Astrocyte of the cerebellum (primary cell): ENCODE measurements around the gene NEK9.

Source experiments
- DNase-seq: peaks from one replicate; pipeline ENCODE4 v3.0.0-alpha.2; 2011; ENCODE audit warnings: low read depth
- H3K4me3 ChIP-seq: 2 replicates; pipeline ENCODE4 v1.5.1; 2011; ENCODE audit warnings: mild to moderate bottlenecking, low read depth, low read length, moderate library complexity
- in situ Hi-C: cut with HindIII; loops from 2 replicates; pipeline ENCODE4 v1.10.0; 2017; ENCODE audit warnings: low sequenced_read_pairs
- TF ChIP-seq, protein P1 (sequence below): IDR thresholded peaks from 2 replicates; pipeline ENCODE4 v1.5.1; 2012; ENCODE audit warnings: low read length, low read depth, moderate library complexity, mild to moderate bottlenecking; ENCODE audit errors: missing control alignments

The NEK9 gene

DNA sequence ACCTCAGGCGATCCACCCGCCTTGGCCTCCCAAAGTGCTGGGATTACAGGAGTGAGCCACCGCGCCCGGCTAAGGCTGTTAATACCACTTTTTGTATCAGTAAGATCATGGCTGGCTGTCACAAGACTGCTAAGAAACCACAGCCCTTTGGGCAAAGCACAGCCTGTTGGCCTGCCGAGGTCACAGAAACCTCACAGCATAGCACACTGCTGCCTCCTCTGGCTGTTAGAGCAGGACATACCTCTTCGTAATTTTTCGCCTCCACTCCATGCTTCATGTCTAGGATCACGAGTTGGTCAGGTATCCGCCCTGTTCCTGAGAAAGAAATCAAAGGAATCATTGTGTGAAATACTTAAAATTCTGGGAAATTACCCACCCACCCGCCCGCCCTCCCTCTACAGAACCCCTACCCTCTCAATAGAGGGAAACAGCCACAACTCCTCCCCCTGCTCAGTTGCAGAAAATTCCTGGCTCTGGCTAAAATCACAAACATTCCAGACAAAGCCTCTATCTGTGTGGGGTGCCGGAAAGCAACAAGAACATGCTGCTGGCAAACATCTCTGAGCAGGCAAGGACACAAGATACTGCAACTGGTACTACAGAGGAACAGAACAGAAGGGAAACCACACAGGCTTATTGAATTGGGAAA is 20.7 kb upstream of the NEK9 start:
- TF ChIP-seq, protein P1, sequence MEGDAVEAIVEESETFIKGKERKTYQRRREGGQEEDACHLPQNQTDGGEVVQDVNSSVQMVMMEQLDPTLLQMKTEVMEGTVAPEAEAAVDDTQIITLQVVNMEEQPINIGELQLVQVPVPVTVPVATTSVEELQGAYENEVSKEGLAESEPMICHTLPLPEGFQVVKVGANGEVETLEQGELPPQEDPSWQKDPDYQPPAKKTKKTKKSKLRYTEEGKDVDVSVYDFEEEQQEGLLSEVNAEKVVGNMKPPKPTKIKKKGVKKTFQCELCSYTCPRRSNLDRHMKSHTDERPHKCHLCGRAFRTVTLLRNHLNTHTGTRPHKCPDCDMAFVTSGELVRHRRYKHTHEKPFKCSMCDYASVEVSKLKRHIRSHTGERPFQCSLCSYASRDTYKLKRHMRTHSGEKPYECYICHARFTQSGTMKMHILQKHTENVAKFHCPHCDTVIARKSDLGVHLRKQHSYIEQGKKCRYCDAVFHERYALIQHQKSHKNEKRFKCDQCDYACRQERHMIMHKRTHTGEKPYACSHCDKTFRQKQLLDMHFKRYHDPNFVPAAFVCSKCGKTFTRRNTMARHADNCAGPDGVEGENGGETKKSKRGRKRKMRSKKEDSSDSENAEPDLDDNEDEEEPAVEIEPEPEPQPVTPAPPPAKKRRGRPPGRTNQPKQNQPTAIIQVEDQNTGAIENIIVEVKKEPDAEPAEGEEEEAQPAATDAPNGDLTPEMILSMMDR: peak; percentile 71
- peak; percentile 97 for DNase-seq
- H3K4me3 ChIP-seq: no peak overlapping the region
- in situ Hi-C loops: loop anchor here (25.0 kb wide), 1 partner anchor 340 kb away; no protein-coding TSS in a partner anchor

DNA sequence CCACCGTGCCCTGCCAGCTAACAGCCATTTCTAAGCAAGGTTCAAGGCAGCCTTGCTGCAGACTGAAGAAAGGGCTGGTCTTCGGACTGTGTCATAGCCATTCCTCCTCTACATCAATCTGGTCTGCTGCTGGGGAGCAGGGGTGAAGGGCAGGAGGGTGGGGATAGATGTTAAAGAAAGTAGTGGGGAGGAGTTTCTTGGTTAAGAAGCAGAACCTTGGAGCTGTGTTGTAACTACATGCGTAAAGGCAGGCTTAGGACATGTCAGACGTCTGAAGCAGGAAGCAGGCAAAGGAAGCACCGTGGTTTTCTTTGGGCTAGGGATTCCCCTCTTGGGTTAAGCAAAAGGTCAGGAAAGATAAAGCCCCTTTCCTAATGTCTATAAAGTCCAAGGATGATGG is 18.1 kb upstream of the NEK9 start:
- TF ChIP-seq, protein P1: no peak
- H3K4me3 ChIP-seq: no peak overlapping the region
- DNase-seq: no peak
- in situ Hi-C loops: loop anchor here (5.0 to 25.0 kb wide), 3 partner anchors 32 to 342 kb away; partner anchors contain the start of gene TMED10

DNA sequence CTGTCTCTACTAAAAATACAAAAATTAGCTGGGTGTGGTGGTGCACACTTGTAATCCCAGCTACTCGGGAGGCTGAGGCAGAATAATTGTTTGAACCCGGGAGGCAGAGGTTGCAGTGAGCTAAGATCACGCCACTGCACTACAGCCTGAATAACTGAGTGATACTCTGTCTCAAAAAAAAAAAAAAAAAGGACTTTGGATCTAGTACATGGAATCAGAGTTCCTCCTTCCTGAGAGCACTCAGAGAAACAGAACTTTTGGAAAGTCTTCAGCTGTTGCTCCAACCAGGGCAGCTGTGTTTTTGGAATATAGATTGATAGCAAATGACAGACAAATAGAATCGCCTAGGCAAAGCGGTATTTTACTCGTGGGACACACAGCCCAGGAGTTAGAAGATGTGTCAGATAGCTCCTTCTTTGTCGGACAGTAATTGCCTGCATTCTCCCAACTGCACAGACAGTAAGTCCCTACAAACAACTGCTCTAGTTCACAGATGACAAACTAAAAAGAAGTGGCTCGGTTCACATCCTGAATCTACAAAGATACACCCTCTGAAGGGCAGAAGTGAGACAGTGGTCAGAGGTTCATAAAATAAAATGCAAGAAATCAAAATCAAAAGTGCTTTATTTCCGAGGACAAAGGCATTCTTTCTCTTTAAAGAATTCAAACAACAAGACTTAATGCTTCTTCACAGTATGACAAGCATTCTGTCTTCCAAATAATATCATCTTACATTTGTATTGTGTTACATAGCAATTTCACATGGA is 17.1 kb upstream of the NEK9 start:
- no peak overlapping the region for H3K4me3 ChIP-seq
- in situ Hi-C loops: loop anchor here (5.0 to 25.0 kb wide), 3 partner anchors 33 to 343 kb away; partner anchors contain the start of gene TMED10
- no peak for DNase-seq
- TF ChIP-seq, protein P1: no peak

- DNase-seq: no peak
- in situ Hi-C loops: loop anchor here (5.0 to 25.0 kb wide), 3 partner anchors 35 to 345 kb away; partner anchors contain the start of gene TMED10
- TF ChIP-seq, protein P1: no peak
- no peak overlapping the region for H3K4me3 ChIP-seq
Observed at GRCh38 chr14:75142494-75142893, 15.6 kb upstream of the NEK9 start.

DNA sequence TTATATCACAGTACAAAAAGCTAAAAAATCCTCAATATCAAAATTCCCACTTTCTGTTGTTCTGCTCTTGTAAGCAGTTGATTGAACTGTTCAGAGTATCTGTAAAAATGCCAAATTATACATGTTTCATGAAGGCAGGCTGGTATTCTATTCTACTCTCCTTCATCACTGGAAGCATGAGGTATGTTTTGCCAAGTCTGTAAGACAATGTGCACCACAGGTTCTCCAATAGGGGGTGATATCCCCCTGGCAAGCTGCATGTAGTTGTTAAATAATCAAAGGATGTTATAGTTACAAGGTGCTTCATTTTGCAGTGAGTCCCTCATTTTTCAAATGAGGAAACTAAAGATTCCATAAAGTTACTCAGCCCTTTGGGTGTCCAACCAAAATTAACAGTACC is 15.1 kb upstream of the NEK9 start:
- TF ChIP-seq, protein P1: peak; percentile 63
- DNase-seq: no peak
- in situ Hi-C loops: loop anchor here (5.0 to 25.0 kb wide), 3 partner anchors 35 to 345 kb away; partner anchors contain the start of gene TMED10
- H3K4me3 ChIP-seq: no peak overlapping the region

GRCh38 chr14:75141062-75141461 is 14.2 kb upstream of the NEK9 start:
- DNase-seq: no peak
- TF ChIP-seq, protein P1: no peak
- in situ Hi-C loops: loop anchor here (5.0 to 25.0 kb wide), 3 partner anchors 36 to 346 kb away; partner anchors contain the start of gene TMED10

More at GRCh38 chr14:75141062-75141461, 14.2 kb upstream of the NEK9 start:
- H3K4me3 ChIP-seq: no peak overlapping the region
